ENCODE results near the gene CRIP2.

Gene CRIP2

GRCh38 chr14:105500726-105501101 is 26.1 kb downstream of the CRIP2 start:
- DNase-seq: no peak

- no peak for DNase-seq
These were observed 27.1 kb downstream of the CRIP2 start for GRCh38 chr14:105501504-105502291.

DNA sequence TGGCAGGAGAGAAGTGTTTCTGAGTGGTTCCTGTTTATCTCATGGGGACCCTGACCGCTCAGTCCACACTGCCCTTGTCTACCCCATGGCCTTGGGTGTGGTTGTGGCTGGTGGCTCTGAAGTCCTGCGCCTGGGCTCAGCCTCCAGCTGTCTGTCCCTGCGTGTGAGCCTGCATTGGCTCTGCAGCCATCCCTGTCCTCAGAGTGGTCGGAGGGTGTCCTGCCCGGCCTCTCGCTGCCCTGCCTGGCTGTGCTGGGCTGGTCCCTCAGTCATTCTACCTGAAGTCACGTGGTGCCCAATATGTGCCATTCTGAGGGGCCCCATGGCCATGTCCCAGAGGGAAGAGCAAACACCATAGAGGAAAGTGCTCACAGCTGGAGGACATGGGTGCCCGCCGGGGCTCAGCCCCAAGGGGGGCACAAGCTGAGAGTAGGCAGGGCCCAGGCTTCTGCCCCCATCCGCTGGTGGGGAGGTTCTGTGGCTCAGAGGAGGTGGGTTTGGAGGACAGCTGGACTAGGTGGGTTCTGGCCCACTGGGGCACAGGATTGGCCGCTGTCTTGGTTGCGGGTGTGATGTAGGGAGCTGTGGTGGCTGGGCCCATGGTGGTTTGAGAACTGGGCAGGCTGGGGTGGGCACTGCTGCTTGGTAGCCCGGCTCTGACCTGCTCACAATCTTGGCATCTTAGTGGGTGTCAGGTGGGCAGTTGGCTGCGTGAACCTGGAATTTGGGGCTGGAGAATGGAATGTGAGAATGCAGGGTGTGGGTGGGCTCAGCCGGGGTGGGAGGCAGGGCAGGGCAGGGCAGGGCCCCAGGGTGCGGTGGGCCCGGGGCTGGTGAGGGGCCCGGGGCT is 28.1 kb downstream of the CRIP2 start:
- no peak for DNase-seq

DNA sequence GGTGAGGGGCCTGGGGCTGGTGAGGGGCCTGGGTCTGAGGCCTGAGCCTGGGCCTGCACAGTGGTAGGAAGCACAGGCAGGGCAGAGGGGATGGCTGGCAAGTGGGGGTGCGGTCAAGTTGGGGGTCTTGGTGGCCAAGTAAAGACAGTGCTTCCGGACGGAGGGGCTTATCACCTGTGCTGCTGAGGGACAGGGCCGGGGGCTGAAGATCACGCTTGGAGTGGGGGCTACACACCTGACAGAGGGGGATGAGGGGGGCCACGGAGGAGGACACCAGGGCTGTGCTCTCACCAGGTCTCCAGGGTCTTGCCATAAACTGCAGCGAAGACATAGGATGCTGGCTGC is 28.6 kb downstream of the CRIP2 start:
- DNase-seq: no peak

DNA sequence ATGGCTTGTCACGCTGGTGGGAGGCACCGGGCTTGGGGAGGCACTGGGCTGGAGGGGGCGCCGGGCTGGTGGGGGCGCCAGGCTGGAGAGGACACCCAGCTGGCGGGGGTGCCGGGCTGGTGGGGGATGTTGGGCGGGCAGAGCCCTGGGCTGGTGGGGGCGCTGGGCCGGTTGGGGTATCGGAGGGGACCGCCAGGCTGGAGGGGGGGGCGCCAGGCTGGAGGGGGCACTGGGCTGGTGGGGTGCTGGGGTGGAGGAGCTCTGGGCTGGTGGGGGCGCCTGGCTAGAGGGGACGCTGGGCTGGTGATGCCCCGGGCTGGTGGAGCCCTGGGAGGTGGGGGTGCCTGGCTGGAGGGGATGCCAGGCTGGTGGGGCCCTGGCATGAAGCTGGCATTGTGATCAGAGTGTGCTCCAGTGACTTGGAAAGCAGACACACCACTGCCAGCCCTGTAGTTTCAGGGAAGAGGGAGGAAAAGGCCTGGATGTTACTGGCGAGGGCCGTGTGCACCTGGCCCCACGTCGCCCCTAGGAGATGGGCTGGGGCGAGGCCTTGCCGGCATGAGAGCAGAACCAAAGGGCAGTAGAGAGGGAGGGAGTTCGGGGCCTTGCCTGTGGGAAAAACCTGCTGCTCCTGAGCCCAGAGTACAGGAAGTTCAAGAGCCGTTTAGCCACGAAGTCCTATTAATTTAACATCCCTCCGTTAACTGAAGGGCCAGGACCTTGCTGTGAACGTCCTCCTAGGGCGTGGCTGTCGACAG is 29.5 kb downstream of the CRIP2 start:
- no peak for DNase-seq

GRCh38 chr14:105505101-105505500 is 30.5 kb downstream of the CRIP2 start:
- no peak for DNase-seq

- DNase-seq: no peak
These were observed 32.6 kb downstream of the CRIP2 start for GRCh38 chr14:105507247-105507646.

DNA sequence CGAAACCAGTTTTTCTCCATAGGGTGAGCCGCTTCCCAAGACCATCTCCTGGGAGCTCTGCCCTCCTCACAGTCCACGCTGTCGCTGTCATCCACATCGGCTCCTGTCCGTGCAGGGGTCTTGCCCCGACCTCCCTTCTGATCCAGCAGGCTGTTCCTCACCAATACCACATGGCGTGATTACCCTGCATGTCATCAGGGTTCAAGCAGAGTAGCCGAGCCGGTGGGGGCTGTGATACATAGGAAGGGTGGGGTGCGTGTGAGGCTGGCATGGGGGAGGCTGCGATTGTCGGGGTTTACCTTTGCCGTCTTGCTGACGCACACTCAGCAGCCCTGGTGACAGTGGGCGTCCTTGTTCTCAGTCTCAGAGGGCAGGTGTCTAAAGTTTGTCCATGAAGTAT is 33.4 kb downstream of the CRIP2 start:
- DNase-seq: no peak

GRCh38 chr14:105508601-105509000 is 34.0 kb downstream of the CRIP2 start:
- no peak for DNase-seq

GRCh38 chr14:105517096-105517495 is 42.5 kb downstream of the CRIP2 start:
- no peak for DNase-seq

DNA sequence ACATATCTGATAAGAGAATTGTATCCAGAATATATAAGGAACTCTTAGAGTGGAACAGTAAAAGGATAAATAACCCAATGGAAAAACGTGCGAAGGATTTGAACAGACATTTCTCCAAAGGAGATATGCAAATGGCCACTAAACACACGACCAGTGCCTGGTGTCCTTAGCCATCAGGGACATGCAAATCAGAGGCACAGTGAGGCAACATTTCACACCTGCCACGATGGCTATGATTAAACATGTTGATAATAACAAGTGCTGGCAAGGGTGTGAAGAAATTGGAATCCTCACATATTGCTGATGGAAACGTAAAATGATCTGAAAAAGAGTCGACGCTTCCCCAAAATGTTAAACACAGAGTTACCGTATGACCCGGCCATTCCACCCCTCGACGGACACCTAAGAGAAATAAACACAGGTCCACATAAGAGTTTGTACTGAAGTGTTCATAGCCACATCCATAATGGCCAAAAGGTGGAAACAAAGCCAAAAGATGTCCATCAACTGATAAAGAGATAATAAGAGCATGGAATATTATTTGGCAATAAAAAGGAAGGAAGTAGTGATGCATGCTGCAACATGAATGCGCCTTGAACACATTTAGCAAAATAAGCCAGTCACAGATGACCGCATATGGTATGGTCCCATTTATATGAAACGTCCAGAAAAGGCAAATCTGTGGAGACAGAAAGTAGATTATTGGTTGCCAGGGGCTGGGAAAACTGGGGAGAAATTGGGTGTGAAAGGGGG is 45.5 kb downstream of the CRIP2 start:
- peak; percentile 37 for DNase-seq

- DNase-seq: no peak
These were observed 50.7 kb downstream of the CRIP2 start for GRCh38 chr14:105525326-105525725.

DNA sequence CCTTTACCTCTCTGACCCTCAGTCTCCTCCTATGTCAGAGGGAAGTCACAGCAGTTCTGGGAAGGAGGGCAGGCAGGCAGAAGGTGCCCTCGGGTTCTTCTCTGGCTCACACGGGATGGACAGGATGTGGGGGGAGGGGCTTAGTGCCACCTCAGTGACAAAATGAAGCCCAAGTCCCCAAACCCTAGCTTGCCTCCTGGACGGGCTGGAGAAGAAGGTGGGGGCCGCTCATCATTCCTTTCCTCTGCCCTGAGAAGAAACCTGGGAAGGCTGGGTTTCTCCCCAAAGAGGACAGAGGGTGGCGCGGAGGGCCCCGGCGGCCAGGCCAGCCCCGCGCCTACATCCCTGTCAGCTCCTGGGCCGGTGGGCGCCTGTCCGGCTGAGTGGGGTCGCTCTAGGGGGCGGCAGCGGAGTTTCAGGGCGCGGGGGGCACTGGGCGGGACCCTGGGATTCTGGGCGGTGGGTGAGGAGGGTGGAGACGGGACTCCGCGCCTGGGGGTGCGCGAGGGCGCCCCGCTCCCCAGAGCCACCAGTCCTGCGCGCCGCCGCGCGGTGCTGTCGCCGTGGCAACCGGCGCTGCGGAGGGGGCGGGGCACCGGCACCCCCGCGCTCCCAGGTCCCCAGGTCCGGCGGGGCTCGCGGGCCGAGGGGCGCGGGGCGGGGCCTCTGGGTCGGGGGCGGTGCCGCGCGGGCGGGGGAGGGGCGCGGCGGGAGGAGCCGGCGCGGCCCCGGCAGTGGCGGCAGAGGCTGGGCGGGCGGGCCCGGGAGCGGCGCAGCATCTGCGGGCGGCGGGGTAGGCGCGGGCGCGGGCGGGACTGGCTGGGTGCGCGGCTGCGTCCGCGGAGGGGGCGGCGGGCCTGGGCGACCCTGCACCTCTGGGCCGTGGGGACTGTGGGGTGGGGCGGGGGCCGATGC is 51.5 kb downstream of the CRIP2 start, which contains the start of gene TMEM121:
Gene TMEM121 (plus strand): TSS at position 723 of the 915 bp plus-strand sequence. CDS start 2,252 bp downstream, outside the sequence.
- DNase-seq: no peak

GRCh38 chr14:105526776-105527380 is 52.3 kb downstream of the CRIP2 start:
- no peak for DNase-seq

DNA sequence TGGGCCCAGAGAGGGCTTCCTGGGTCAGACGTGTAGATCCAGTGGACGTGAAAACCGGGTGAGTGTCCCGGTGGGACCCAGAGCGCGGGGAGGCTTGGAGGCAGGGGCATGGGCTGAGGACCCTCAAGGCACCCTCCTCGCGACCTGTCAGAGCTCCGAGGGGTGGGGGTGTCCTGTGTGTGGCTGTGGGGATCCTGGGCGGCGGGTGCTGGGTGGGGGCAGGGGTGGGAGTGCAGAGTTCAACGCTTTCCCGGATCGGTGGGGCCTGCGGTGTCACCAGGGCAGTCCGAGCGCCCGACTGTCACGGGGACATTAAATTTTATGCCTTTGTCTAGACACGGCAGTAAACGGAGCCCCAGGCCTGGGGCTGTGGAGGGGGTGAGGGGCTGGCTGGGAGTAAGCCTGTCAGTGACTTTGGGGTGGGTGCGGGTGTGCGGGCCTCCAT is 52.8 kb downstream of the CRIP2 start:
- DNase-seq: no peak

GRCh38 chr14:105527826-105528585 is 53.4 kb downstream of the CRIP2 start:
- peak; percentile 48 for DNase-seq

- no peak for DNase-seq
These were observed 54.1 kb downstream of the CRIP2 start for GRCh38 chr14:105528586-105529318.

GRCh38 chr14:105529319-105529568 is 54.6 kb downstream of the CRIP2 start:
- DNase-seq: no peak
